Measurements from ENCODE around the gene MUC4.
"Not testable (repeated sequence)": the region's sequence is repeated elsewhere in the genome, so short reads cannot be mapped to it uniquely, and the experiment has no call there.

The MUC4 gene

DNA sequence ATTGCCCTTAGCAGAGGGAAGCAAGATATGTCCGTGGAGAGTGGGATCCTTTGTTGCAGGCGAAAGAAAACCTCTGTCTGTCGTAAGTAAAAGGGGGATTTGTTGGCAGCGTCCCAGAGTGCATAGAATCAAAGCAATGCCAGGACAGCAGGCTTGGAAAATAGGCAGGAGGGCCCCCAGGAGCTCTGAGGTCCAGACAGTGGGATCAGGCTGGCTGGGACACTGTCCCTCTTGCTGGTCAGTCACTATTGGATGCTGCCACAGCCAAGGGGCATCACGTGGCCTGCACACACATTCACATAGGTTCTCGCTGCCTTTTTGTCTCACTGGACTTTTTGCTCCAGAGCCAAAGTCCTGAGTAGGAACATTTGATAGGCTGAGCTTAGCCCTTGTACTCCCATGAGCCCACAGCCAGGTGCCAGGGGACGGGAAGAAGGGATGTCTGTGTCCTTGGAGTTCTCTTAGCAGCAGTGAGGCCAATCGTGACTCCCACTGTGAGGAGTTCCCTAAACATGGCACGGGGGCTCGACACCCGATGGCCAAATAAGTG is 80.3 kb downstream of the MUC4 start:
- H3K4me1 Mint-ChIP-seq (ENCODE audit: low read depth), result no peaks in the 10 kb centered on the region
- no peak overlapping the region for H3K27ac Mint-ChIP-seq
- H3K27me3 Mint-ChIP-seq (ENCODE audit: low read depth), result no peaks in the 10 kb centered on the region
- peaks cover 5% of the 10 kb centered on the region for H3K36me3 Mint-ChIP-seq (ENCODE audit: low read depth)
- no peaks in the 10 kb centered on the region for H3K9me3 Mint-ChIP-seq
- DNase-seq (ENCODE audit: low spot score), result no peak
- H3K4me3 Mint-ChIP-seq, result no peak overlapping the region

DNA sequence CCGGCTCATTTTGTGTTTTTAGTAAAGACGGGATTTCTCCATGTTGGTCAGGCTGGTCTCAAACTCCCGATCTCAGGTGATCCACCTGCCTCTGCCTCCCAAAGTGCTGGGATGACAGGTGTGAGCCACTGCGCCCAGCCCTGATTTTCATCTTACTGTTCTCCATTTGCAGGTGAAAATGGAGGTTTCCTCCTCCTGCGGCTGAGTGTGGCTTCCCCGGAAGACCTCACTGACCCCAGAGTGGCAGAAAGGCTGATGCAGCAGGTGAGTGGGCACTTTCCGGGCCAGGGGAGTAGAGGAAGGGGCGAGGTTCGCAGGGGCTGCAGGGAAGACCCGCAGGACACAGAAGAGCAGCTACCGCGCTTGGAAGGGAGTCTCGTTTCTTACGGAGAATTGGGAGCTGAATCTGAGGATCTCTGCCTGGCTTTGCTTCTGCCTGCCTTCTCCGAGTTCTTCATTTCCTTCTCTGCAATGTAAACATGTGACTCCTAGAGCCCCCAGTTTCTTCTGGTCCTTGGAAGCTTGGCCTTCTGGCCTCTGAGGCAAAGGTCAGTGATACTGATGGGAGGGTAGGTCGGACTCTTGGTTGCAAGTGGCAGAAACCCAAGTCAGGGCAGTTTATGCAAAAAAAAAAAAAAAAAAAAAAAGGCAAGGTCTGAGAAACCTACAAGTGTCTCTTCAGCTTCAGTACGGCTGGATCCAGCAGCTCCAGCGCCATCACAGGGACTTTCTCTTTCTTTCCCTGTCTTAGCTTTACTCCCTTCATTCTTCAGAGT is 82.1 kb downstream of the MUC4 start:
- no peaks in the 10 kb centered on the region for H3K9me3 Mint-ChIP-seq
- no peaks in the 10 kb centered on the region for H3K4me1 Mint-ChIP-seq (ENCODE audit: low read depth)
- H3K27me3 Mint-ChIP-seq (ENCODE audit: low read depth), result no peaks in the 10 kb centered on the region
- H3K27ac Mint-ChIP-seq, result no peak overlapping the region
- DNase-seq (ENCODE audit: low spot score), result no peak
- H3K4me3 Mint-ChIP-seq, result no peak overlapping the region
- H3K36me3 Mint-ChIP-seq (ENCODE audit: low read depth), result peaks cover 3% of the 10 kb centered on the region

DNA sequence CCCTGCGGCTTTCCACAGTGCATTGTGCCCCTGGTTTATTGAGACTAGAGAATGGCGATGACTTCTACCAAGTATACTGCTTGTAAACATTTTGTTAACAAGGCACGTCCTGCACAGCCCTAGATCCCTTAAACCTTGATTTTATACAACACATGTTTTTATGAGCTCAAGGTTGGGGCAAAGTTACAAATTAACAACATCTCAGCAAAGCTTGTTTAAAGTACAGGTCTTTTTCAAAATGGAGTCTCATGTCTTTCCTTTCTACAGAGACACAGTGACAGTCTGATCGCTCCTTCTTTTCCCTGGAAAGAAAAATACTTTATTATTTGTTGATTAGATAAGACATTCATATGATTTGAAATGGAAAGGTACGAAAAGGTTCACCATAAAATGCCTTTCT is 82.9 kb downstream of the MUC4 start:
- H3K27ac Mint-ChIP-seq; H3K27me3 Mint-ChIP-seq (ENCODE audit: low read depth); H3K4me1 Mint-ChIP-seq (ENCODE audit: low read depth); DNase-seq (ENCODE audit: low spot score); H3K4me3 Mint-ChIP-seq; H3K9me3 Mint-ChIP-seq; H3K36me3 Mint-ChIP-seq (ENCODE audit: low read depth): not testable (repeated sequence)

DNA sequence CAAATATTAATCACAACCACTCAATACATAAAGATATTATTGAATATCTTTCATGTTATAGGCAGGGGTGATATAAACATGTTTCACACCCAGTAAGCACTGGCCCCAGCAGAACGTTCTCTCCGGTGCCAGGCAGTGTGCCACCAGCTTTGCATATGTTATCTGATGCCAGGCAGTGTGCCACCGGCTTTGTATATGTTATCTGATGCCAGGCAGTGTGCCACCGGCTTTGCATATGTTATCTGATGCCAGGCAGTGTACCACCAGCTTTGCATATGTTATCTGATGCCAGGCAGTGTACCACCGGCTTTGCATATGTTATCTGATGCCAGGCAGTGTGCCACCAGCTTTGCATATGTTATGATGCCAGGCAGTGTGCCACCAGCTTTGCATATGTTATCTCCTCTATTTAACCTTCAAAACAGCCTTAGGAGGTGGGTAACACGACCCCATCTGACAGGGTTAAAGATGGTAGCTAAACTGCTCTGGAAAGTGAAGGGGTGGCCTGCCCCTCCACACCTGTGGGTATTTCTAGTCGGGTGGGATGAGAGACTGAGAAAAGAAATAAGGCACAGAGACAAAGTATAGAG is 84.0 kb downstream of the MUC4 start:
- no peaks in the 10 kb centered on the region for H3K4me1 Mint-ChIP-seq (ENCODE audit: low read depth)
- no peak overlapping the region for H3K27ac Mint-ChIP-seq
- no peak for DNase-seq (ENCODE audit: low spot score)
- no peak overlapping the region for H3K4me3 Mint-ChIP-seq
- no peaks in the 10 kb centered on the region for H3K27me3 Mint-ChIP-seq (ENCODE audit: low read depth)
- no peaks in the 10 kb centered on the region for H3K9me3 Mint-ChIP-seq
- H3K36me3 Mint-ChIP-seq (ENCODE audit: low read depth), result peaks cover 3% of the 10 kb centered on the region

DNA sequence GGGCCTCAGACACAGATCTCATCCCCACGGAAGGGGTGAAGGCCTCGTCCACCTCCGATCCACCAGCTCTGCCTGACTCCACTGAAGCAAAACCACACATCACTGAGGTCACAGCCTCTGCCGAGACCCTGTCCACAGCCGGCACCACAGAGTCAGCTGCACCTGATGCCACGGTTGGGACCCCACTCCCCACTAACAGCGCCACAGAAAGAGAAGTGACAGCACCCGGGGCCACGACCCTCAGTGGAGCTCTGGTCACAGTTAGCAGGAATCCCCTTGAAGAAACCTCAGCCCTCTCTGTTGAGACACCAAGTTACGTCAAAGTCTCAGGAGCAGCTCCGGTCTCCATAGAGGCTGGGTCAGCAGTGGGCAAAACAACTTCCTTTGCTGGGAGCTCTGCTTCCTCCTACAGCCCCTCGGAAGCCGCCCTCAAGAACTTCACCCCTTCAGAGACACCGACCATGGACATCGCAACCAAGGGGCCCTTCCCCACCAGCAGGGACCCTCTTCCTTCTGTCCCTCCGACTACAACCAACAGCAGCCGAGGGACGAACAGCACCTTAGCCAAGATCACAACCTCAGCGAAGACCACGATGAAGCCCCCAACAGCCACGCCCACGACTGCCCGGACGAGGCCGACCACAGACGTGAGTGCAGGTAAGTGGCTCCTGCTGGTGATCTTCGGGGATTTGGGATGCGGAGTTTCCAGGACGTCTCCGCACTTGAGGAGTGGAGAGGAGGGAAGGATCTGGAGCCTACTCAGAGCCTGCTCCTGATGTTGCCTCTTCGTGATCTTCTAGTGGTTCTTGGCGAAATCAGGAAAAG is 85.6 kb downstream of the MUC4 start:
- not testable (repeated sequence) for H3K27me3 Mint-ChIP-seq (ENCODE audit: low read depth); H3K9me3 Mint-ChIP-seq; DNase-seq (ENCODE audit: low spot score); H3K27ac Mint-ChIP-seq; H3K4me3 Mint-ChIP-seq; H3K4me1 Mint-ChIP-seq (ENCODE audit: low read depth); H3K36me3 Mint-ChIP-seq (ENCODE audit: low read depth)

DNA sequence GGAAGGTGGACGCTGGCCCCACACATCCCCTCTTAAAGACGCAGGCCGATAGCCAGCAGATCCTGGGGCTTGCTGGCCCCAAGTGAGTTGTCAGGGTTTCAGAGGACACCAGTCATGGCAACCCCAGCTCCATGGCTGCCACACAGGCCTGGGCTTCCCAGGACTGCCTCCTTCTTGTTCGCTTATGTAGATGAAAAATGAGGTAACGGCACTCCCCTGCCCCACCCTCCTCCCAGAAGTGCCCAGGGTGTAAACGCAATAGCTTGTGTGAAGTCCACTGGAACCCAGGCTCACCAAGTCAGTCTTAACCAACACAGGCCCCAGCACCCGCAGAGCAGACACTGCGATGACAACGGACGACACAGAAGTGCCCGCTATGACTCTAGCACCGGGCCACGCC is 87.4 kb downstream of the MUC4 start:
- H3K36me3 Mint-ChIP-seq (ENCODE audit: low read depth); H3K4me3 Mint-ChIP-seq; H3K4me1 Mint-ChIP-seq (ENCODE audit: low read depth); DNase-seq (ENCODE audit: low spot score); H3K27ac Mint-ChIP-seq; H3K27me3 Mint-ChIP-seq (ENCODE audit: low read depth); H3K9me3 Mint-ChIP-seq: not testable (repeated sequence)

DNA sequence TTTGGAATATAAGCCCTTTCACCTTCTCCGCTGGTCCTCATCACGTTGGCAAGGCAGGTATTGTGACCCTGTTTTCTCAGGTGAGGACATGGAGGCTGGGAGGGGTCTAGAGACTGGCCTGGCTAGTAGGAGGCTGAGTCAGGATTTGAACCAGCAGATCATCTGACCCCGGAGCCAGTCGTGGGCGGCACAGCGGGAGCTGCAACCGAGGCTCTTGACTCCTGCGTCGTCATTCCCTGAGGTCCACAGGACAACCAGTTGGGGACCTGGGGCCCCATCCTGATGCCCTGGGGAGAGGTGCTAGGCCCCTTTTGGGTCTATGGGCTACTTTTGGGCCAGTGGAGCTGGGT is 88.8 kb downstream of the MUC4 start:
- H3K4me3 Mint-ChIP-seq; H3K9me3 Mint-ChIP-seq; H3K36me3 Mint-ChIP-seq (ENCODE audit: low read depth); DNase-seq (ENCODE audit: low spot score); H3K4me1 Mint-ChIP-seq (ENCODE audit: low read depth); H3K27me3 Mint-ChIP-seq (ENCODE audit: low read depth); H3K27ac Mint-ChIP-seq: not testable (repeated sequence)

DNA sequence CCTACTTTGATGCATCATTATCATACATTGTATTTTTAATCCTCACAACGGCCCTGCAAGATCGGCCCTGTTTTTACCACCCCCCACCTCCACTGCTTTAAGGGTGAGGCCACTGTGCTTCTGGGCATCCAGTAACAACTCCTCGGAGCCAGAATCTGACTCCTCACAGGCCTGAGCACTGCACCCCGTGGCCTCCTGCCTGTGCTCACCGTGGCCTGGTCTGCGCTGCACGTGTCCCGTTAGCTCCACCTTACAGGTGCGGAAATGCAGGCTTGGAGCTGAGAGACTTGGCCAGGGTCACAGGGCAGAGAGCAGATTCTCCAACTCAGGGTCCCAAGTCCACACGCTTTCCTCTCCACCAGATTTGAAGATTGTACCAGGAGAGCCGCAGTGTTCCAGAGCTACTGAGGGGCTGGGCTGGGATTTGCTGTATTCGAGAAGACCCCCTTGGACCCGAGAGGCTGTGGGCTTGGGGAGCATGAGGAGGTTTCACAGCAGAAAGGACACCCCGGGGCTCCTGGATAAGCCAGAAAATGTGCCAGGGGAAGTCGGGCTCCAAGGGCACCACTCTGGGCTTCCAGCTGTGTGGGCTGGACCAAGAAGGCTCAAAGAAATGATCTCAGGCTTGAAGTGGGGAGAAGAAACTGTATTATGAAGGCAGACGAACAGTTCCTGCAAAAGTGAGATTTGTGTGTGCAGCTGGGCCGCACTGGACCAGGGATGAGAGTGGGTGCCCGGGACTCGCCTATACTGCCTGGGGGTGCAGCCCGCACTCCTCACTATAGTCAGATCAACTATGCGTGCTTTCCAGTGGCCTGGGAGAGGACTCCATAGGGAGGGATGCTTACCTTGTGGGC is 89.4 kb downstream of the MUC4 start:
- not testable (repeated sequence) for DNase-seq (ENCODE audit: low spot score); H3K27ac Mint-ChIP-seq; H3K36me3 Mint-ChIP-seq (ENCODE audit: low read depth); H3K27me3 Mint-ChIP-seq (ENCODE audit: low read depth); H3K4me3 Mint-ChIP-seq; H3K4me1 Mint-ChIP-seq (ENCODE audit: low read depth); H3K9me3 Mint-ChIP-seq

DNA sequence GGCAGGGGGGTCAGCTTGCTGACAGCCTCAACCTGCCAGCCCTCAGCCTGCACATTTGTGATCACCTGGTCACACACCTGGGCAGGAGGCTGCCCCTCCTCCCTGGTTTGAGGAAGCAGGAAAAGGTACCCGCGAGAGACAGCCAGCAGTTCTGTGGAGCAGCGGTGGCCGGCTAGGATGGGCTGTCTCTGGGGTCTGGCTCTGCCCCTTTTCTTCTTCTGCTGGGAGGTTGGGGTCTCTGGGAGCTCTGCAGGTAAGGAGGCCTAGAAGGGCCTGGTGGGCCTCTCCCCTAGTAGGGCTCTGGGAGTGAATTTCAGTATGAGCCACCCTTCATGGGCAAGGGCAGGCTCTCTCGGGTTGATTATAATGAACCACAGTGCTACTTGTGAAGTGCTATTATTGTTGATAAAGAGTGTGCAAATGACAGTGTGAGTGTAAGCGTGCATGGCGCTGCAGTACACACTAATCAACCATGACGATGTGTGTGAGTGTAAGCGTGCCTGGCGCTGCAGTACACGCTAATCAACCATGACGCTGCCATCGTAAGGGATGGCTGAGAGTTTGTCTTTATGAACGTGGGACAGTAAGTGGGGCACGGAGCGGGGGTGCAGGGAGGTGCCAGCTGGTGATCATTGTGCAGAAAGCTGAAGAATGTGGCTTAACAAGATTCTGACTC is 90.8 kb downstream of the MUC4 start, which contains the start of gene MUC20:
Gene MUC20 (plus strand): TSS at position 148 of the 676 bp plus-strand sequence. CDS start 30 bp downstream, at position 178.
- not testable (repeated sequence) for H3K4me1 Mint-ChIP-seq (ENCODE audit: low read depth); DNase-seq (ENCODE audit: low spot score); H3K27me3 Mint-ChIP-seq (ENCODE audit: low read depth); H3K27ac Mint-ChIP-seq; H3K4me3 Mint-ChIP-seq; H3K9me3 Mint-ChIP-seq; H3K36me3 Mint-ChIP-seq (ENCODE audit: low read depth)

DNA sequence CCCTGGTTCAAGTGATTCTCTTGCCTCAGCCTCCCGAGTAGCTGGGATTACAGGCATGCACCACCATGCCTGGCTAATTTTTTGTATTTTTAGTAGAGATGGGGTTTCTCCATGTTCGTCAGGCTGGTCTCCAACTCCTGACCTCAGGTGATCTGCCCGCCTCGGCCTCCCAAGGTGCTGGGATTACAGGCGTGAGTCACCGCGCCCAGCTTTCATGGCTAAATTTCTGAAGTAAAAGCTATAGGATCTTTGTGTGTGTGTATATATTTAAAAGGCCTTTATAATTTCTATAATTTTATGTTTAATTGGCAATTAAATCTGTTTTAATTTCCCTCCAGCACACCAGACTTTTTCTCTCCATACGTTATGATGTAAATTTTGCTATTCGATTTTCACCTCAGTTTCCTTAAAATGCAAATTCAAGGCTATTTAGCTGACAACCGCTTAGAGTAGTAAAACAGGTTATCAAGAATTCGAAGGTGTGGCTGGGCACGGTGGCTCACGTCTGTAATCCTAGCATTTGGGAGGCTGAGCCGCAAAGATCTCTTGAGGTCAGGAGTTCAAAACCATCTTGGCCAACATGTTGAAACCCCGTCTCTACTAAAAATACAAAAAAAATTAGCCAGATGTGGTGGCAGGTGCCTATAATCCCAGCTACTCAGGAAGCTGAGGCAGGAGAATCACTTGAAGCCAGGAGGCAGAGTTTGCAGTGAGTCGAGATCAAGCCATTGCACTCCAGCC is 92.0 kb downstream of the MUC4 start:
- not testable (repeated sequence) for H3K36me3 Mint-ChIP-seq (ENCODE audit: low read depth); H3K4me1 Mint-ChIP-seq (ENCODE audit: low read depth); H3K27ac Mint-ChIP-seq; H3K4me3 Mint-ChIP-seq; H3K9me3 Mint-ChIP-seq; H3K27me3 Mint-ChIP-seq (ENCODE audit: low read depth); DNase-seq (ENCODE audit: low spot score)

DNA sequence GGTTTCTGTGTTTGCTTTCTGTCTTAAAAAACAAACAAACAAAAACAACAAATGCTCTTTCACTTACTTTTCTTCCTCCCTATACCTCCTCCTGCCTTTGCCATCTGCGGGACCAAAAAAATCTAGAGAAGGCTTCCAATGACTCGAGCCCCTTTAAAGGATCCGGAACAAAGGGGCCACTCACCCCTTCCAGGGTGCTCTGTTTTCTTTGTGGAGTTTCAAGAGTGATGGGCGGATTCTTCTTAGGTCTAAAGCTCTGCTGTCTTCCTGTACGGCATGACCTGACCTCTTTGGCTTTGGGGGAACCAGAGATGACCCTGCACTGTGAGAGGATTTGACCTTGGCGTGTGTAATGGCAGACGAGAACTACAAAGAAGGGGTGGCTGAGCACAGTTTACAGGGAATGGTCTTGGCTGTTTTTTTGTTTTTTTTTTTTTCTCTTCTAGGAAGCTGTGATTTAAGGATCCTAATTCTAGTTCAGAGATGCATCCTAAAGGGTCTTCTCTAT is 93.2 kb downstream of the MUC4 start:
- Mint-ChIP-seq H3K27me3 (ENCODE audit: low read depth) (no peaks in the 10 kb centered on the region), H3K9me3 (no peaks in the 10 kb centered on the region), H3K4me3 (no peak overlapping the region), H3K36me3 (ENCODE audit: low read depth) (peaks cover 15% of the 10 kb centered on the region), H3K4me1 (ENCODE audit: low read depth) (peaks cover 3% of the 10 kb centered on the region), H3K27ac (no peak overlapping the region)
- no peak for DNase-seq (ENCODE audit: low spot score)

DNA sequence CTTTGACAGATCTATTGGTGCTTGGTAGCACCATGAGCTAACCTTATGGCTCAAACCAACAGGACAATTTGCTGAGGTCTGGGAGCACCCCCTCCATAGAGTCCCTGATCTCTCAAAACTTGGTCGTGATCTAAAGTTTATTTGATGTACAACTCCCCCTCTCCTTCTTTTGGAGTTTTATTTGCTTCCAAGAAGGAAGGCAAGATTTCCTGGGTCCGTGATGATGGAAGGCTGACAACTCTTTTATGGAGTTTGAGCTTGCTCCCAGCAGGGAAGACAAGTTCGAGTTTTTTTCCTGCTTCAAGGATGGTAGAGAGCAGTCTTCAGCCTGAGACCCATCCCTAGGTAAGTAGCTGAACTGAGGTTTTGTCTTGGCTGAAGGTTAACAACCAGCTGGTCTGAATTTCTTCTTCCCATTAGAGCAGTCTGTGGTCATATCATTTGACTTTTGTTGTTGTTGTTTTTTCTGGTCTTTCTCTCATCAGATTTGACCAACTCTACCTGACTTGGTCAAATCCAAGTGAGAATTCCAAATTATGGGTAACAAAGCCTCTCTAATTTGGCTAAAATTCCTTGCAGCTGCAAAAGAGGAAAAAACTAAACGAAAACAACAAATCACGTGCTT is 93.8 kb downstream of the MUC4 start:
- no peaks in the 10 kb centered on the region for H3K27me3 Mint-ChIP-seq (ENCODE audit: low read depth)
- no peak for DNase-seq (ENCODE audit: low spot score)
- H3K4me1 Mint-ChIP-seq (ENCODE audit: low read depth), result peaks cover 3% of the 10 kb centered on the region
- H3K9me3 Mint-ChIP-seq, result no peaks in the 10 kb centered on the region
- peaks cover 15% of the 10 kb centered on the region for H3K36me3 Mint-ChIP-seq (ENCODE audit: low read depth)
- no peak overlapping the region for H3K4me3 Mint-ChIP-seq
- H3K27ac Mint-ChIP-seq, result no peak overlapping the region
